HG02763 (cell line): ENCODE results near the gene YWHAQ.

Experiments
- ATAC-seq: cut with Tn5 transposase; IDR thresholded peaks from one replicate; pipeline ENCODE4 v1.9.1; 2021; ENCODE audit warnings: mild to moderate bottlenecking, moderate library complexity; ENCODE audit not compliant: unreplicated experiment

The YWHAQ gene

GRCh38 chr2:9655441-9656269 is 24.9 kb upstream of the YWHAQ start:
- peak; percentile 32 for ATAC-seq

- no peak for ATAC-seq
These were observed 23.8 kb upstream of the YWHAQ start for GRCh38 chr2:9654452-9655100.

- ATAC-seq, result no peak
These were observed 22.9 kb upstream of the YWHAQ start for GRCh38 chr2:9653485-9654271.

GRCh38 chr2:9652898-9653479 is 22.2 kb upstream of the YWHAQ start:
- ATAC-seq, result no peak

- ATAC-seq, result no peak
These were observed 21.5 kb upstream of the YWHAQ start for GRCh38 chr2:9652267-9652666.

GRCh38 chr2:9650119-9650821 is 19.5 kb upstream of the YWHAQ start:
- no peak for ATAC-seq

- ATAC-seq, result no peak
These were observed 18.5 kb upstream of the YWHAQ start for GRCh38 chr2:9649261-9649660.

- no peak for ATAC-seq
These were observed 18.0 kb upstream of the YWHAQ start for GRCh38 chr2:9648821-9649220.

GRCh38 chr2:9647884-9648283 is 17.1 kb upstream of the YWHAQ start:
- ATAC-seq, result no peak

- no peak for ATAC-seq
These were observed 15.6 kb upstream of the YWHAQ start for GRCh38 chr2:9646196-9647030.

- ATAC-seq, result no peak
These were observed 13.8 kb upstream of the YWHAQ start for GRCh38 chr2:9644603-9645002.

GRCh38 chr2:9644021-9644420 is 13.2 kb upstream of the YWHAQ start:
- ATAC-seq, result no peak

GRCh38 chr2:9641641-9642040 is 10.8 kb upstream of the YWHAQ start:
- no peak for ATAC-seq

GRCh38 chr2:9640403-9641104 is 9.8 kb upstream of the YWHAQ start:
- no peak for ATAC-seq

GRCh38 chr2:9639740-9640343 is 9.0 kb upstream of the YWHAQ start:
- ATAC-seq, result no peak

GRCh38 chr2:9639000-9639602 is 8.3 kb upstream of the YWHAQ start:
- ATAC-seq, result no peak

GRCh38 chr2:9638532-9638931 is 7.7 kb upstream of the YWHAQ start:
- no peak for ATAC-seq

GRCh38 chr2:9637330-9637729 is 6.5 kb upstream of the YWHAQ start:
- ATAC-seq, result no peak
